Thoracic aorta (tissue), 2 donors: ENCODE data around the gene NOVA2. TPM values are rescaled to one million over a fixed set of nuclear protein-coding genes. Genes with fewer than 3 reads are reported as not detected.

Source experiments
- ATAC-seq: fragments of 150-250 bp; one replicate; pipeline ENCODE4 v1.8.0; 2017; ENCODE audit warnings: low read depth; ENCODE audit not compliant: insufficient number of reproducible peaks, low FRiP score
- DNase-seq: peaks from one replicate; pipeline ENCODE4 v3.0.0-alpha.2; 2020; ENCODE audit warnings: low spot score
- H3K27ac ChIP-seq, 2 donors: fragments of 200-600 bp; sonication (generic); 1 replicate in 1 of 2; 2 replicates in 1 of 2; pipeline ENCODE4 v1.5.1; 2016; ENCODE audit warnings: mild to moderate bottlenecking in 2 of 2, moderate library complexity in 2 of 2
- H3K27me3 ChIP-seq: fragments of 200-600 bp; sonication (generic); replicated peaks from 2 replicates; pipeline ENCODE4 v1.6.0; 2016; ENCODE audit warnings: mild to moderate bottlenecking; ENCODE audit not compliant: insufficient read depth
- H3K36me3 ChIP-seq: fragments of 200-600 bp; sonication (generic); one replicate; pipeline ENCODE4 v1.5.1; 2016
- H3K4me1 ChIP-seq, 2 donors: fragments of 200-600 bp; sonication (generic); 1 replicate in 1 of 2; 2 replicates in 1 of 2; pipeline versions ENCODE4 v1.5.1 to v1.6.0; 2016; ENCODE audit warnings: low read depth in 2 of 2, mild to moderate bottlenecking in 1 of 2; ENCODE audit not compliant: control insufficient read depth in 1 of 2
- H3K4me3 ChIP-seq: fragments of 200-600 bp; sonication (generic); 2 replicates; pipeline ENCODE4 v1.5.1; 2016; ENCODE audit warnings: mild to moderate bottlenecking
- H3K9me3 ChIP-seq: fragments of 200-600 bp; sonication (generic); 2 replicates; pipeline ENCODE4 v1.5.1; 2016
- total RNA-seq, 2 donors: library from RNA; depleted of rRNA; stranded (reverse); fragments of >200 nt; gene quantifications; one replicate each; pipeline versions ENCODE4 v1.1.0 to v1.2.3, GENCODE V29; 2016
- TF ChIP-seq, protein P1 (sequence below): fragments of 200-600 bp; sonication (generic); IDR thresholded peaks from one replicate; pipeline ENCODE4 v1.5.1; 2019; ENCODE audit warnings: antibody characterized with exemption

Gene NOVA2
- total RNA-seq, 2 donors from 2014 or later, result 2.6 to 6.4 TPM

GRCh38 chr19:45933759-45934158, 39.9 kb downstream of the NOVA2 start:
- ATAC-seq (no peak), DNase-seq (no peak)
- Histone ChIP-seq H3K4me1 (no peaks in the 10 kb centered on the region), H3K9me3 (no peaks in the 10 kb centered on the region), H3K4me3 (no peak overlapping the region), H3K27me3 (no peaks in the 10 kb centered on the region), H3K27ac (no peak overlapping the region), H3K36me3 (no peaks in the 10 kb centered on the region)
- TF ChIP-seq, protein P1, sequence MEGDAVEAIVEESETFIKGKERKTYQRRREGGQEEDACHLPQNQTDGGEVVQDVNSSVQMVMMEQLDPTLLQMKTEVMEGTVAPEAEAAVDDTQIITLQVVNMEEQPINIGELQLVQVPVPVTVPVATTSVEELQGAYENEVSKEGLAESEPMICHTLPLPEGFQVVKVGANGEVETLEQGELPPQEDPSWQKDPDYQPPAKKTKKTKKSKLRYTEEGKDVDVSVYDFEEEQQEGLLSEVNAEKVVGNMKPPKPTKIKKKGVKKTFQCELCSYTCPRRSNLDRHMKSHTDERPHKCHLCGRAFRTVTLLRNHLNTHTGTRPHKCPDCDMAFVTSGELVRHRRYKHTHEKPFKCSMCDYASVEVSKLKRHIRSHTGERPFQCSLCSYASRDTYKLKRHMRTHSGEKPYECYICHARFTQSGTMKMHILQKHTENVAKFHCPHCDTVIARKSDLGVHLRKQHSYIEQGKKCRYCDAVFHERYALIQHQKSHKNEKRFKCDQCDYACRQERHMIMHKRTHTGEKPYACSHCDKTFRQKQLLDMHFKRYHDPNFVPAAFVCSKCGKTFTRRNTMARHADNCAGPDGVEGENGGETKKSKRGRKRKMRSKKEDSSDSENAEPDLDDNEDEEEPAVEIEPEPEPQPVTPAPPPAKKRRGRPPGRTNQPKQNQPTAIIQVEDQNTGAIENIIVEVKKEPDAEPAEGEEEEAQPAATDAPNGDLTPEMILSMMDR, result no peak

GRCh38 chr19:45931055-45931454, 42.6 kb downstream of the NOVA2 start:
- H3K4me3 ChIP-seq, result no peak overlapping the region
- H3K27me3 ChIP-seq, result no peaks in the 10 kb centered on the region
- ATAC-seq (no peak), DNase-seq (no peak)
- TF ChIP-seq, protein P1, result no peak
- peaks cover 0 to 3% of the 10 kb centered on the region in 2 donors for H3K4me1 ChIP-seq
- H3K36me3 ChIP-seq, result no peaks in the 10 kb centered on the region
- no peaks in the 10 kb centered on the region for H3K9me3 ChIP-seq
- H3K27ac ChIP-seq, result no peak overlapping the region

DNA sequence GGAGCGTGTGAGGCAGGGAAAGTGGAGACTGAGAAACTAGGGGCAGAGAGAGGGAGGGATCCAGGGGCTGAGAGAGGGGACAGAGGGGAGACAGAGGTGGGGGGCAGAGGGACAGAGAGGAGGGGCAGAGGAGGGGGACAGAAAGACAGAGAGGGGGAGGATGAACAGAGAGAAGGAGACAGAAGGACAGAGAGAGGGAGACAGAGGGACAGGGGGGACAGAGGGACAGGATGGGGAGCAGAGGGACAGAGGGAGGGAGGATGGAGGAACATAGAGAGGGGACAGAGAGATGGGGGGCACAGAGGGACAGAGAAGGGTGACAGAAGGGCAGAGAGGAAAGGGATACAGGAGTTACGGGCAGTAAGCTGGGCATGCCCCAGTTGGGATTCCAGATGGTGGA, 44.4 kb downstream of the NOVA2 start:
- no peak overlapping the region for H3K27ac ChIP-seq
- no peaks in the 10 kb centered on the region for H3K27me3 ChIP-seq
- peaks cover 0 to 3% of the 10 kb centered on the region in 2 donors for H3K4me1 ChIP-seq
- TF ChIP-seq, protein P1, result no peak
- H3K4me3 ChIP-seq, result no peak overlapping the region
- DNase-seq, result no peak
- no peaks in the 10 kb centered on the region for H3K9me3 ChIP-seq
- ATAC-seq, result no peak
- H3K36me3 ChIP-seq, result no peaks in the 10 kb centered on the region

GRCh38 chr19:45927565-45928261, 46.0 kb downstream of the NOVA2 start:
- Histone ChIP-seq H3K27ac (no peak overlapping the region), H3K27me3 (no peaks in the 10 kb centered on the region), H3K4me3 (peak overlapping the region; percentile 35), H3K36me3 (no peaks in the 10 kb centered on the region), H3K9me3 (no peaks in the 10 kb centered on the region), H3K4me1 (peaks cover 0 to 3% of the 10 kb centered on the region in 2 donors)
- DNase-seq (peak; percentile 70), ATAC-seq (peak; percentile 62)
- TF ChIP-seq, protein P1, result no peak

DNA sequence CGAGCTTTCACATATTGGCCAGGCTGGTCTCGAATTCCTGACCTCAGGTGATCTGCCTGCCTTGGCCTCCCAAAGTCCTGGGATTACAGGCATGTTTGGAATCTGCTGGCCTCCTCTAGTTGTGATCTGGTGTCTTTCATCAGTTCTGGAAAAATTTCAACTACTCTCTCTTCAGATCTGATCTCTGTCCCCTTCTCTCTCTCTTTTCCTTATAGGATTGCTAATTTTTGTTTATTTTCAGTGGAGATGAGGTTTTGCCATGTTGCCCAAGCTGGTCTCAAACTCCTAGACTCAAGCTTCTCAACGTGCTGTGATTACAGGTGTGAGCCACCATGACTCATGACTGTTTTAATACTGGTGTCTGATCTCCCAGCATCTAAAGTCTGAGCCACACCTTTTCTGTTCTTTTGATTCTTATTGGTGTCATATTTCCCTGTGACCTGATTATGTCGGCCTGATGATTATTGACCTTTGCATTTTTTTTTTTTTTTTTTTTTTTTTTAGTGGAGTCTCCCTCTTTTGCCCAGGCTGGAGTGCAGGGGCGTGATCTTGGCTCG, 48.7 kb downstream of the NOVA2 start:
- H3K36me3 ChIP-seq, result no peaks in the 10 kb centered on the region
- TF ChIP-seq, protein P1, result no peak
- H3K4me3 ChIP-seq, result no peak overlapping the region
- H3K4me1 ChIP-seq, result peaks cover 0 to 3% of the 10 kb centered on the region in 2 donors
- DNase-seq (no peak), ATAC-seq (no peak)
- no peaks in the 10 kb centered on the region for H3K27me3 ChIP-seq
- H3K27ac ChIP-seq, result no peak overlapping the region
- H3K9me3 ChIP-seq, result no peaks in the 10 kb centered on the region
